AG10803 (cell line): ENCODE data around the gene ADGRL3.
"Not testable (repeated sequence)": the region's sequence is repeated elsewhere in the genome, so short reads cannot be mapped to it uniquely, and the experiment has no call there.

Experiments
- DNase-seq: peaks from one replicate; pipeline ENCODE4 v3.0.0; 2010; ENCODE audit warnings: low read depth
- H3K4me3 ChIP-seq: 2 replicates; pipeline ENCODE4 v1.5.1; 2011; ENCODE audit warnings: mild to moderate bottlenecking, low read length, control low read depth
- CTCF ChIP-seq: conservative IDR thresholded peaks from 2 replicates; pipeline ENCODE4 v1.5.1; 2011; ENCODE audit warnings: mild to moderate bottlenecking, low read length, control low read depth, inconsistent platforms

ADGRL3 gene

GRCh38 chr4:61359301-61359700 is 159.2 kb downstream of the ADGRL3 start:
- DNase-seq = no peak
- no peak overlapping the region for H3K4me3 ChIP-seq
- TF ChIP-seq CTCF = no peak

GRCh38 chr4:61372817-61373216 is 172.7 kb downstream of the ADGRL3 start:
- not testable (repeated sequence) for DNase-seq, H3K4me3 ChIP-seq

- H3K4me3 ChIP-seq = no peak overlapping the region
- no peak for TF ChIP-seq CTCF
- DNase-seq = no peak
Observed at GRCh38 chr4:61373901-61374440, 173.8 kb downstream of the ADGRL3 start.

GRCh38 chr4:61374447-61374891 is 174.3 kb downstream of the ADGRL3 start:
- no peak for DNase-seq
- H3K4me3 ChIP-seq = no peak overlapping the region
- TF ChIP-seq CTCF = no peak

- DNase-seq = no peak
- no peak overlapping the region for H3K4me3 ChIP-seq
- TF ChIP-seq CTCF = no peak
Observed at GRCh38 chr4:61375301-61375700, 175.2 kb downstream of the ADGRL3 start.

GRCh38 chr4:61376301-61376700 is 176.2 kb downstream of the ADGRL3 start:
- H3K4me3 ChIP-seq = no peak overlapping the region
- DNase-seq = no peak
- TF ChIP-seq CTCF = no peak

- H3K4me3 ChIP-seq = no peak overlapping the region
- no peak for TF ChIP-seq CTCF
- no peak for DNase-seq
Observed at GRCh38 chr4:61379406-61379805, 179.3 kb downstream of the ADGRL3 start.

- no peak for DNase-seq
- TF ChIP-seq CTCF = no peak
- H3K4me3 ChIP-seq = no peak overlapping the region
Observed at GRCh38 chr4:61380865-61381264, 180.7 kb downstream of the ADGRL3 start.
